Natural killer cell (primary cell): Measurements from ENCODE around the gene SP6. TPM values are rescaled to one million over a fixed set of nuclear protein-coding genes. Genes with fewer than 3 reads are reported as not detected.

Experiments used
- ATAC-seq, 3 donors: fragments of 150-1000 bp in 2 of 3; fragments of 200-7000 bp in 1 of 3; cut with Tn5 transposase; 1 replicate in 1 of 3; 2 replicates in 2 of 3; pipeline ENCODE4 v1.10.0; 2021; ENCODE audit warnings: mild to moderate bottlenecking in 2 of 3, moderate library complexity in 2 of 3
- DNase-seq, 2 donors: peaks; one replicate each; pipeline versions ENCODE4 v3.0.0 to v3.0.0-alpha.2; 2013 to 2021; ENCODE audit warnings: mixed read lengths in 1 of 2
- H3K27ac ChIP-seq: one replicate; pipeline ENCODE4 v1.5.1; 2013; ENCODE audit warnings: mild to moderate bottlenecking, low read length
- H3K27me3 ChIP-seq: one replicate; pipeline ENCODE4 v1.6.1; 2013; ENCODE audit warnings: low read length; ENCODE audit not compliant: control insufficient read depth, insufficient read depth
- H3K36me3 ChIP-seq: one replicate; pipeline ENCODE4 v1.6.1; 2013; ENCODE audit warnings: low read length; ENCODE audit not compliant: control insufficient read depth, insufficient read depth
- H3K4me1 ChIP-seq: one replicate; pipeline ENCODE4 v1.6.1; 2013; ENCODE audit warnings: low read length; ENCODE audit not compliant: control insufficient read depth, insufficient read depth
- H3K4me3 ChIP-seq: one replicate; pipeline ENCODE4 v1.5.1; 2013; ENCODE audit warnings: low read length
- H3K9me3 ChIP-seq: one replicate; pipeline ENCODE4 v1.6.1; 2013; ENCODE audit warnings: low read length; ENCODE audit not compliant: control insufficient read depth, insufficient read depth
- H3K27ac Mint-ChIP-seq, 2 donors: one replicate each; pipeline ENCODE4 v1.8.0; 2022; ENCODE audit warnings: mild to moderate bottlenecking in 2 of 2, mixed read lengths in 2 of 2, moderate library complexity in 1 of 2
- H3K27me3 Mint-ChIP-seq, 2 donors: one replicate each; pipeline ENCODE4 v1.8.0; 2022; ENCODE audit warnings: low read depth in 2 of 2, mixed read lengths in 2 of 2
- H3K36me3 Mint-ChIP-seq: one replicate; pipeline ENCODE4 v1.8.0; 2022; ENCODE audit warnings: mixed read lengths
- H3K4me1 Mint-ChIP-seq, 2 donors: one replicate each; pipeline ENCODE4 v1.8.0; 2022; ENCODE audit warnings: mixed read lengths in 2 of 2
- H3K4me3 Mint-ChIP-seq: one replicate; pipeline ENCODE4 v1.8.0; 2022; ENCODE audit warnings: mild to moderate bottlenecking, moderate library complexity, mixed read lengths
- H3K9me3 Mint-ChIP-seq, 2 donors: one replicate each; pipeline ENCODE4 v1.8.0; 2022; ENCODE audit warnings: mixed read lengths in 2 of 2
- WGBS: methylation state at CpG from one replicate; pipeline ENCODE4 v1.1.7; 2013; ENCODE audit warnings: missing lambda C conversion rate; ENCODE audit not compliant: insufficient coverage; 5-methylcytosine and 5-hydroxymethylcytosine counted together
- intact Hi-C: fragments of 100-400 bp; cut with micrococcal nuclease; formaldehyde crosslinking; loops from one replicate; pipeline ENCODE4 v1.14.2; 2022
- total RNA-seq, 4 donors: library from RNA; stranded (reverse); fragments of 120-200 nt in 1 of 4; gene quantifications; one replicate each; pipeline versions ENCODE4 v1.2.3 to v1.2.4, GENCODE V29; 2013 to 2022
- TF ChIP-seq, protein P1 (sequence below): fragments of 200-600 bp; IDR thresholded peaks from one replicate; pipeline ENCODE4 v1.8.0; 2022; ENCODE audit warnings: antibody characterized with exemption

Gene SP6
- total RNA-seq, 3 donors from 2014 or later (not counting 1 experiment from before 2014, with no cell fraction given) = 0.09 TPM; not detected in 1

DNA sequence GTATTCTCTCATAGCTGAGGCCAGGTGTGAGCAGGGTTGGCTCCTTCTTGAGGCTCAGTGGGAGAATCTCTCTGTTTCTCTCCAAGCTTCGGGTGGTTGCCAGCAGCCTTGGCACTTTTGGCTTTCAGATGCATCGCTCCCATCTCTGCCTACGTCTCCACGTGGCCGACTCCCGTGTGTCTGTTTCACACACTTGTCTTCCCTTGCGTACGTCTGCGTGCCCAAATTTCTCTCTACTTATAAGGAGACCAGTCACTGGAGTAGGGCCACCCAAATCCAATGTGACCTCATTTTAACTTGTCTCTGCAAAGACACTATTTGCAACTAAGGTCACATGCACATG is 44.1 kb downstream of the SP6 start:
- H3K4me3 Mint-ChIP-seq = no peak overlapping the region
- Histone ChIP-seq H3K9me3 (no peaks in the 10 kb centered on the region), H3K4me3 (no peak overlapping the region), H3K4me1 (peaks cover 11% of the 10 kb centered on the region), H3K36me3 (peaks cover 42% of the 10 kb centered on the region), H3K27ac (no peak overlapping the region), H3K27me3 (no peaks in the 10 kb centered on the region)
- 94% methylated on average over 9 of the region's 9 CpGs for WGBS
- H3K27me3 Mint-ChIP-seq = no peaks in the 10 kb centered on the region
- intact Hi-C loops = no loop called here
- no peaks in the 10 kb centered on the region for H3K9me3 Mint-ChIP-seq
- TF ChIP-seq, protein P1, sequence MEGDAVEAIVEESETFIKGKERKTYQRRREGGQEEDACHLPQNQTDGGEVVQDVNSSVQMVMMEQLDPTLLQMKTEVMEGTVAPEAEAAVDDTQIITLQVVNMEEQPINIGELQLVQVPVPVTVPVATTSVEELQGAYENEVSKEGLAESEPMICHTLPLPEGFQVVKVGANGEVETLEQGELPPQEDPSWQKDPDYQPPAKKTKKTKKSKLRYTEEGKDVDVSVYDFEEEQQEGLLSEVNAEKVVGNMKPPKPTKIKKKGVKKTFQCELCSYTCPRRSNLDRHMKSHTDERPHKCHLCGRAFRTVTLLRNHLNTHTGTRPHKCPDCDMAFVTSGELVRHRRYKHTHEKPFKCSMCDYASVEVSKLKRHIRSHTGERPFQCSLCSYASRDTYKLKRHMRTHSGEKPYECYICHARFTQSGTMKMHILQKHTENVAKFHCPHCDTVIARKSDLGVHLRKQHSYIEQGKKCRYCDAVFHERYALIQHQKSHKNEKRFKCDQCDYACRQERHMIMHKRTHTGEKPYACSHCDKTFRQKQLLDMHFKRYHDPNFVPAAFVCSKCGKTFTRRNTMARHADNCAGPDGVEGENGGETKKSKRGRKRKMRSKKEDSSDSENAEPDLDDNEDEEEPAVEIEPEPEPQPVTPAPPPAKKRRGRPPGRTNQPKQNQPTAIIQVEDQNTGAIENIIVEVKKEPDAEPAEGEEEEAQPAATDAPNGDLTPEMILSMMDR = no peak
- peaks cover 15% of the 10 kb centered on the region for H3K36me3 Mint-ChIP-seq
- H3K4me1 Mint-ChIP-seq = peaks cover 16 to 22% of the 10 kb centered on the region in 2 donors
- H3K27ac Mint-ChIP-seq = peak overlapping the region; percentile 45 to 93
- ATAC-seq = no peak
- DNase-seq = no peak

GRCh38 chr17:47806026-47806912 is 44.7 kb downstream of the SP6 start:
- H3K9me3 Mint-ChIP-seq = no peaks in the 10 kb centered on the region
- H3K27ac Mint-ChIP-seq = peak overlapping the region; percentile 23 to 93

GRCh38 chr17:47804461-47804860 is 46.5 kb downstream of the SP6 start:
- Mint-ChIP-seq H3K27ac (no peak overlapping the region), H3K36me3 (no peaks in the 10 kb centered on the region), H3K4me1 (no peaks in the 10 kb centered on the region), H3K9me3 (no peaks in the 10 kb centered on the region), H3K27me3 (no peaks in the 10 kb centered on the region), H3K4me3 (no peak overlapping the region)
- 79% methylated on average over 3 of the region's 3 CpGs for WGBS
- peaks cover 26% of the 10 kb centered on the region for H3K36me3 ChIP-seq
- H3K27ac ChIP-seq = no peak overlapping the region
- ATAC-seq (no peak), DNase-seq (no peak)
- H3K4me3 ChIP-seq = no peak overlapping the region
- H3K27me3 ChIP-seq = no peaks in the 10 kb centered on the region
- TF ChIP-seq, protein P1 = no peak
- H3K9me3 ChIP-seq = no peaks in the 10 kb centered on the region
- intact Hi-C loops = no loop called here
- H3K4me1 ChIP-seq = no peaks in the 10 kb centered on the region

More at GRCh38 chr17:47806026-47806912, 44.7 kb downstream of the SP6 start:
- H3K4me1 ChIP-seq = peaks cover 11% of the 10 kb centered on the region
- H3K4me1 Mint-ChIP-seq = peaks cover 10 to 15% of the 10 kb centered on the region in 2 donors
- WGBS = 89% methylated on average over 16 of the region's 16 CpGs
- H3K27ac ChIP-seq = no peak overlapping the region
- no peak overlapping the region for H3K4me3 ChIP-seq
- DNase-seq (no peak), ATAC-seq (no peak)
- no peaks in the 10 kb centered on the region for H3K27me3 ChIP-seq
- intact Hi-C loops = no loop called here
- H3K36me3 Mint-ChIP-seq = peaks cover 9% of the 10 kb centered on the region
- TF ChIP-seq, protein P1 = no peak
- H3K4me3 Mint-ChIP-seq = no peak overlapping the region
- H3K9me3 ChIP-seq = no peaks in the 10 kb centered on the region
- peaks cover 40% of the 10 kb centered on the region for H3K36me3 ChIP-seq
- no peaks in the 10 kb centered on the region for H3K27me3 Mint-ChIP-seq
